HCT116 (cell line): ENCODE results near the gene TROAP. TPM values are rescaled to one million over a fixed set of nuclear protein-coding genes. Genes with fewer than 3 reads are reported as not detected.

Experiments used
- ATAC-seq: fragments of 200-7000 bp; cut with Tn5 transposase; 2 replicates; pipeline ENCODE4 v1.9.1; 2020; ENCODE audit warnings: mild to moderate bottlenecking, moderate library complexity
- BruUV-seq: library from RNA; stranded (reverse); fragments of 400-500 nt; replicated peaks from 2 replicates; lab custom pipeline; 2021; lab: Mats Ljungman, UMichigan
- CTCF ChIA-PET: fragments of 300-600 bp; sonication (Branson Sonifier 250); formaldehyde crosslinking; loops from one replicate; lab custom pipeline; 2021; ENCODE audit warnings: antibody characterized with exemption; lab: Charles Lee
- POLR2A ChIA-PET: fragments of 300-600, 350-600 bp; sonication (Branson Sonifier 250); formaldehyde crosslinking; loops from one replicate; lab custom pipeline; 2021; ENCODE audit warnings: antibody characterized with exemption; lab: Charles Lee
- RAD21 ChIA-PET, 2 experiments: fragments of 300-600 bp; sonication (Branson Sonifier 250); formaldehyde crosslinking; loops; one replicate each; lab custom pipeline; 2023; ENCODE audit warnings: low total read pairs in 2 of 2; ENCODE audit not compliant: uncharacterized antibody in 2 of 2, unreplicated experiment in 2 of 2, low non-redundant PET in 1 of 2; lab: Charles Lee
- DNase-seq: peaks from one replicate; pipeline ENCODE4 v3.0.0-alpha.2; 2010; ENCODE audit warnings: low read depth, low spot score
- H2AFZ ChIP-seq: fragments of 200-600 bp; shearing (Covaris generic), sonication (generic); 2 replicates; pipeline ENCODE4 v1.6.1; 2017; ENCODE audit warnings: low read depth, mixed run types, mixed read lengths, antibody characterized with exemption, low read length; ENCODE audit not compliant: poor library complexity, severe bottlenecking
- H3K27ac ChIP-seq: 2 replicates; pipeline ENCODE4 v1.5.1; 2012; ENCODE audit warnings: low read depth, low read length
- H3K27me3 ChIP-seq: fragments of 200-600 bp; sonication (generic); 2 replicates; pipeline ENCODE4 v1.6.1; 2016; ENCODE audit warnings: mixed run types, low read length, mixed read lengths; ENCODE audit not compliant: insufficient read depth
- H3K36me3 ChIP-seq, 2 experiments: fragments of 200-500 bp in 1 of 2; fragments of 200-600 bp in 1 of 2; sonication (Bioruptor generic) in 1 of 2; sonication (generic) in 1 of 2; 2 replicates each; pipeline versions ENCODE4 v1.5.1 to v1.6.1; 2014 to 2016; ENCODE audit warnings: low read length in 2 of 2, inconsistent platforms in 1 of 2, mixed read lengths in 1 of 2, mixed run types in 1 of 2; ENCODE audit not compliant: insufficient read depth in 2 of 2, control insufficient read depth in 1 of 2
- H3K4me1 ChIP-seq, 2 experiments: fragments of 200-600 bp in 1 of 2; sonication (generic) in 1 of 2; 2 replicates each; pipeline versions ENCODE4 v1.5.1 to v1.6.1; 2012 to 2017; ENCODE audit warnings: low read length in 2 of 2, inconsistent platforms in 1 of 2, mild to moderate bottlenecking in 1 of 2, mixed read lengths in 1 of 2, mixed run types in 1 of 2, moderate library complexity in 1 of 2; ENCODE audit not compliant: insufficient read depth in 2 of 2, control insufficient read depth in 1 of 2
- H3K4me2 ChIP-seq: fragments of 200-600 bp; sonication (generic); 2 replicates; pipeline ENCODE4 v1.6.1; 2017; ENCODE audit warnings: mixed run types, low read length, mixed read lengths
- H3K4me3 ChIP-seq, 2 experiments: fragments of 200-600 bp in 1 of 2; sonication (generic) in 1 of 2; replicated peaks in 1 of 2; 2 replicates each; pipeline ENCODE4 v1.5.1; 2011 to 2016; ENCODE audit warnings: low read length in 2 of 2, control low read depth in 1 of 2, low read depth in 1 of 2, mild to moderate bottlenecking in 1 of 2, mixed read lengths in 1 of 2, mixed run types in 1 of 2
- H3K79me2 ChIP-seq: fragments of 200-600 bp; sonication (generic); 2 replicates; pipeline ENCODE4 v1.6.1; 2017; ENCODE audit warnings: mild to moderate bottlenecking, mixed run types, low read length, moderate library complexity, mixed read lengths; ENCODE audit not compliant: insufficient read depth
- H3K9ac ChIP-seq: fragments of 200-600 bp; sonication (generic); 2 replicates; pipeline ENCODE4 v1.6.1; 2016; ENCODE audit warnings: low read length, mixed read lengths
- H3K9me2 ChIP-seq: fragments of 200-600 bp; sonication (generic), shearing (Covaris generic); 2 replicates; pipeline ENCODE4 v1.6.1; 2017; ENCODE audit warnings: mixed run types, mild to moderate bottlenecking, moderate library complexity; ENCODE audit not compliant: insufficient read depth
- H3K9me3 ChIP-seq, 2 experiments: fragments of 200-500 bp in 1 of 2; fragments of 200-600 bp in 1 of 2; sonication (Bioruptor generic) in 1 of 2; sonication (generic) in 1 of 2; 2 replicates each; pipeline ENCODE4 v1.6.1; 2014 to 2017; ENCODE audit warnings: low read length in 2 of 2, mixed read lengths in 2 of 2, inconsistent platforms in 1 of 2, low read depth in 1 of 2, mild to moderate bottlenecking in 1 of 2, mixed run types in 1 of 2, moderate library complexity in 1 of 2; ENCODE audit not compliant: control insufficient read depth in 1 of 2, insufficient read depth in 1 of 2
- H4K20me1 ChIP-seq: fragments of 200-600 bp; sonication (generic), shearing (Covaris generic); 2 replicates; pipeline ENCODE4 v1.6.1; 2017; ENCODE audit warnings: mixed run types, mild to moderate bottlenecking, moderate library complexity; ENCODE audit not compliant: insufficient read depth
- EZH2 ChIP-seq: fragments of 200-600 bp; sonication (generic); IDR thresholded peaks from 2 replicates; pipeline ENCODE4 v1.6.1; 2017; ENCODE audit warnings: antibody characterized with exemption, mixed run types
- EZH2phosphoT487 ChIP-seq: fragments of 200-600 bp; IDR thresholded peaks from 2 replicates; pipeline ENCODE4 v1.6.1; 2018; ENCODE audit warnings: antibody characterized with exemption, borderline replicate concordance
- FOSL1 ChIP-seq: IDR thresholded peaks from 2 replicates; pipeline ENCODE4 v1.6.1; 2012; ENCODE audit warnings: low read depth
- POLR2A ChIP-seq: IDR thresholded peaks from 2 replicates; pipeline ENCODE4 v1.7.0; 2011; ENCODE audit warnings: borderline replicate concordance; ENCODE audit not compliant: insufficient read depth, insufficient read length; ENCODE audit errors: extremely low read depth
- SIN3A ChIP-seq: IDR thresholded peaks from 2 replicates; pipeline ENCODE4 v1.6.1; 2012; ENCODE audit warnings: low read depth
- SP1 ChIP-seq: IDR thresholded peaks from 2 replicates; pipeline ENCODE4 v1.6.1; 2012; ENCODE audit warnings: low read depth
- TCF7L2 ChIP-seq: IDR thresholded peaks from 2 replicates; pipeline ENCODE4 v1.7.0; 2011; ENCODE audit warnings: borderline replicate concordance, inconsistent platforms; ENCODE audit not compliant: insufficient read depth, insufficient read length; ENCODE audit errors: extremely low read depth
- YY1 ChIP-seq: IDR thresholded peaks from 2 replicates; pipeline ENCODE4 v1.6.1; 2011; ENCODE audit warnings: low read length, low read depth, moderate library complexity, mild to moderate bottlenecking; ENCODE audit not compliant: insufficient replicate concordance; ENCODE audit errors: extremely low read depth
- ZFX ChIP-seq: fragments of 450-650 bp; IDR thresholded peaks from 2 replicates; pipeline ENCODE4 v1.6.1; 2017
- intact Hi-C: fragments of 100-400 bp; cut with micrococcal nuclease; formaldehyde crosslinking; loops from 2 replicates; pipeline ENCODE4 v1.10.0; 2022
- total RNA-seq: library from RNA; stranded (reverse); gene quantifications from one replicate; pipeline ENCODE4 v1.2.1, GENCODE V29; 2021; ENCODE audit not compliant: unreplicated experiment
- TF ChIP-seq, protein P1 (sequence below): IDR thresholded peaks from 2 replicates; pipeline ENCODE4 v1.6.1; 2011; ENCODE audit warnings: mild to moderate bottlenecking, low read length, moderate library complexity; ENCODE audit not compliant: insufficient replicate concordance; ENCODE audit errors: extremely low read depth
- TF ChIP-seq, protein P2 (sequence below): IDR thresholded peaks from 2 replicates; pipeline ENCODE4 v1.6.1; 2012; ENCODE audit warnings: low read depth

The TROAP gene
- total RNA-seq, 1 experiment from 2014 or later: 99.1 TPM

DNA sequence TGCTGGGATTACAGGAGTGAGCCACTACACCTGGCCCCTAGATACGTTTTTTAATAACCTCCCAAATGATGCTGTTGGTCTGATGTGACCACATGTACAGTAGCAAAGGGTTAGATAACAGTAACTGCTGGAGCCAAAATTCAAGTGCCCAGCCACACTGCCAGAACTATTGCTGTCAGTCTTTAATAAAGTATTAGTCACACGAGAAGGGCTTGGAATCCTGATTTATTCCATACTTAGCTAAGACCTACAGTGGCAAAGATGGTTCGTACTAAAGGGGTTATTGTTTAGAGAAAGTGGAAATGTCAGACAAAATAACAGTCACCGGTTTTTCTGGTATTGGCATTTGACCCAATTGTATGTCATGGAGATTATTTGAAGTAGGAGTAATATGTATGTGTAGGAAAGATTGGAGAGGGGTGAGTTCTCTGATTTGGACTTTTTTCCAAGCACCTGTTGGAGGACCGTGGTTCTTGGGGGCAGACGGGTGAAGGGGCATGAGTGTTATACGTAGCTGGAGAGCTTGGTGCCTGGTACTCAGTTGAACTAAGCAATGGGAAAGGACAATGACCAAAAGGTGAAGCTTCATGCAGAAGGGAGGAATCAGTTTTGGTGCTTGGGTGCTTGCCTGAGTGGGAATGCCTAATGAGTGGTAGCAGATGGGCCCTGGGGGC lies 48.5 kb upstream of the TROAP start:
- Histone ChIP-seq H3K27ac (no peak overlapping the region), H3K4me2 (no peak overlapping the region), H3K9ac (no peak overlapping the region), H3K79me2 (peaks cover 24% of the 10 kb centered on the region), H3K4me1 (no peaks in the 10 kb centered on the region), H4K20me1 (peaks cover 30% of the 10 kb centered on the region; the same call in 1 of the 2 replicates), H3K27me3 (no peaks in the 10 kb centered on the region), H3K36me3 (peaks cover 23 to 37% of the 10 kb centered on the region in 2 experiments), H3K9me2 (no peaks in the 10 kb centered on the region), H3K4me3 (no peak overlapping the region), H3K9me3 (no peaks in the 10 kb centered on the region), H2AFZ (no peak overlapping the region)
- ChIA-PET CTCF (no interaction called here), POLR2A (interaction anchor here (0.6 to 1.2 kb wide), 2 partner anchors 8 to 349 kb away, joined by 3 to 8 read pairs; partner anchors contain the start of gene PRPF40B), RAD21 (no interaction called here)
- ATAC-seq (peak; percentile 15; the same call in 1 of the 2 replicates), DNase-seq (no peak)
- intact Hi-C loops: no loop called here
- BruUV-seq: no TSS peak
- no peak for TF ChIP-seq SP1
- TF ChIP-seq POLR2A: no peak
- TF ChIP-seq EZH2phosphoT487: no peak

DNA sequence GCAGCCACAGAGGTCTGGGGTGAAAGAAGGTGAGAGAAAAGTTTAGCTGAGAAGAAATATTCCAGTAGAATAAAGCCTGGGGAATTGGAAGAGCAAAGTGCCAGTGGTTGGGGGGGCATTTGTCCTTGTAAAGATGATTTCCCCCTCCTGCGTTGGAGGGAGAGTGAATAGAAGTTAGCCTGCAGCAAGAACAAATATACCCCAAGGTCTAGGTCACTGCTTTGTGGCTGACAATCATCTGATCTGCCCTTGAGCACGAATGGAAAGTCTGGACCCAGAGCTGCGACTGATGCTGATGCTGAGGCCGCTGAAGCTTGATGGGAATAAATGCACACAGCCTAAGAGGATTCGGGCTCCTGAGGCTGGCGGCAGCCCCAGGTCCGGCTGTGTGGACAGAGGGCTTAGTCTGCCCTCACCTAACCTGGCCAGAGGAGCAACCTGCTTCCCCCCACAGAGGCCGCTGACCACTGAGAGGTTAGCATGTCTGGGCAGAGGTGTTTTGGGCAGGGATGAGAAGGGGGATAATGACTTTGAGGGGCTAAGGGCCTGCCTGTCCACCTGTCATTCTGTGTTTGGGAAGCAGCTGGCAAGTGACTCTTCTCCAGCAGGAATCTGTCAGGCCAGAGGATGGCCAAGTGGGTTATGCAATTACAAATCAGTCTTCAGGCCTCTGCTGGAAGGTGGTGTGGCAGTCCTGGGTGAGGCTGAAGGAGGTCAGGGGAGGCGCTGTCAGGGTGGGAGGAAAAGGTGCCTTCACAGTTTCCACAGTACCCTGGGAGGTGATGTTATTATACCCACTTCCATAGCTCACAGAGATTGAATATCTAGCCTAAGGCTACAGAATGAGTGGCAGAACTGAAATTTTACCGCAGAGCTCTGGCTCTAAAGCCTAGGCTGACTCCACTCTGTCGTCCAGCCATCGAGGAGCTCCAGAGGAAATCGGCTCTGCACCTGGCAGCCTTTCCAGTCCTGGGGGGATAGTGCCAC lies 46.5 kb upstream of the TROAP start:
- RAD21 ChIA-PET: no interaction called here
- no peak for TF ChIP-seq TCF7L2
- no peak for TF ChIP-seq FOSL1
- TF ChIP-seq EZH2: no peak
- no peak for TF ChIP-seq YY1
- TF ChIP-seq, protein P1, sequence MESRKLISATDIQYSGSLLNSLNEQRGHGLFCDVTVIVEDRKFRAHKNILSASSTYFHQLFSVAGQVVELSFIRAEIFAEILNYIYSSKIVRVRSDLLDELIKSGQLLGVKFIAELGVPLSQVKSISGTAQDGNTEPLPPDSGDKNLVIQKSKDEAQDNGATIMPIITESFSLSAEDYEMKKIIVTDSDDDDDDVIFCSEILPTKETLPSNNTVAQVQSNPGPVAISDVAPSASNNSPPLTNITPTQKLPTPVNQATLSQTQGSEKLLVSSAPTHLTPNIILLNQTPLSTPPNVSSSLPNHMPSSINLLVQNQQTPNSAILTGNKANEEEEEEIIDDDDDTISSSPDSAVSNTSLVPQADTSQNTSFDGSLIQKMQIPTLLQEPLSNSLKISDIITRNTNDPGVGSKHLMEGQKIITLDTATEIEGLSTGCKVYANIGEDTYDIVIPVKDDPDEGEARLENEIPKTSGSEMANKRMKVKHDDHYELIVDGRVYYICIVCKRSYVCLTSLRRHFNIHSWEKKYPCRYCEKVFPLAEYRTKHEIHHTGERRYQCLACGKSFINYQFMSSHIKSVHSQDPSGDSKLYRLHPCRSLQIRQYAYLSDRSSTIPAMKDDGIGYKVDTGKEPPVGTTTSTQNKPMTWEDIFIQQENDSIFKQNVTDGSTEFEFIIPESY: no peak
- TF ChIP-seq, protein P2, sequence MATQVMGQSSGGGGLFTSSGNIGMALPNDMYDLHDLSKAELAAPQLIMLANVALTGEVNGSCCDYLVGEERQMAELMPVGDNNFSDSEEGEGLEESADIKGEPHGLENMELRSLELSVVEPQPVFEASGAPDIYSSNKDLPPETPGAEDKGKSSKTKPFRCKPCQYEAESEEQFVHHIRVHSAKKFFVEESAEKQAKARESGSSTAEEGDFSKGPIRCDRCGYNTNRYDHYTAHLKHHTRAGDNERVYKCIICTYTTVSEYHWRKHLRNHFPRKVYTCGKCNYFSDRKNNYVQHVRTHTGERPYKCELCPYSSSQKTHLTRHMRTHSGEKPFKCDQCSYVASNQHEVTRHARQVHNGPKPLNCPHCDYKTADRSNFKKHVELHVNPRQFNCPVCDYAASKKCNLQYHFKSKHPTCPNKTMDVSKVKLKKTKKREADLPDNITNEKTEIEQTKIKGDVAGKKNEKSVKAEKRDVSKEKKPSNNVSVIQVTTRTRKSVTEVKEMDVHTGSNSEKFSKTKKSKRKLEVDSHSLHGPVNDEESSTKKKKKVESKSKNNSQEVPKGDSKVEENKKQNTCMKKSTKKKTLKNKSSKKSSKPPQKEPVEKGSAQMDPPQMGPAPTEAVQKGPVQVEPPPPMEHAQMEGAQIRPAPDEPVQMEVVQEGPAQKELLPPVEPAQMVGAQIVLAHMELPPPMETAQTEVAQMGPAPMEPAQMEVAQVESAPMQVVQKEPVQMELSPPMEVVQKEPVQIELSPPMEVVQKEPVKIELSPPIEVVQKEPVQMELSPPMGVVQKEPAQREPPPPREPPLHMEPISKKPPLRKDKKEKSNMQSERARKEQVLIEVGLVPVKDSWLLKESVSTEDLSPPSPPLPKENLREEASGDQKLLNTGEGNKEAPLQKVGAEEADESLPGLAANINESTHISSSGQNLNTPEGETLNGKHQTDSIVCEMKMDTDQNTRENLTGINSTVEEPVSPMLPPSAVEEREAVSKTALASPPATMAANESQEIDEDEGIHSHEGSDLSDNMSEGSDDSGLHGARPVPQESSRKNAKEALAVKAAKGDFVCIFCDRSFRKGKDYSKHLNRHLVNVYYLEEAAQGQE: no peak
- TF ChIP-seq ZFX: no peak
- no peak for TF ChIP-seq SIN3A

More for the DNA sequence above, 46.5 kb upstream of the TROAP start:
- Histone ChIP-seq H3K4me2 (no peak overlapping the region), H3K9me3 (no peaks in the 10 kb centered on the region), H3K4me3 (no peak overlapping the region), H3K4me1 (no peaks in the 10 kb centered on the region), H3K27me3 (no peaks in the 10 kb centered on the region), H3K9ac (no peak overlapping the region), H3K27ac (no peak overlapping the region), H3K79me2 (peaks cover 4% of the 10 kb centered on the region; the same call in 1 of the 2 replicates), H4K20me1 (peaks cover 13% of the 10 kb centered on the region; the same call in 1 of the 2 replicates), H2AFZ (no peak overlapping the region), H3K9me2 (no peaks in the 10 kb centered on the region), H3K36me3 (peaks cover 7 to 17% of the 10 kb centered on the region in 2 experiments)
- intact Hi-C loops: no loop called here
- no peak for DNase-seq
- no peak for ATAC-seq
- BruUV-seq: no TSS peak
- POLR2A ChIA-PET: interaction anchor here (1.2 to 1.7 kb wide), 4 partner anchors 8 to 13 kb away, joined by 3 to 7 read pairs (median 4); no protein-coding TSS in a partner anchor
- CTCF ChIA-PET: interaction anchor here (1.4 kb wide), 1 partner anchor 20 kb away, joined by 7 read pairs; no protein-coding TSS in a partner anchor
